SKM-1 (cell line): ENCODE results near the gene UBQLN1.
"Not testable (repeated sequence)": the region's sequence is repeated elsewhere in the genome, so short reads cannot be mapped to it uniquely, and the experiment has no call there.

ENCODE experiments used
- DNase-seq: peaks from one replicate; lab custom pipeline; 2025; ENCODE audit not compliant: unreplicated experiment; lab: John Stamatoyannopoulos, UW

Gene UBQLN1

DNA sequence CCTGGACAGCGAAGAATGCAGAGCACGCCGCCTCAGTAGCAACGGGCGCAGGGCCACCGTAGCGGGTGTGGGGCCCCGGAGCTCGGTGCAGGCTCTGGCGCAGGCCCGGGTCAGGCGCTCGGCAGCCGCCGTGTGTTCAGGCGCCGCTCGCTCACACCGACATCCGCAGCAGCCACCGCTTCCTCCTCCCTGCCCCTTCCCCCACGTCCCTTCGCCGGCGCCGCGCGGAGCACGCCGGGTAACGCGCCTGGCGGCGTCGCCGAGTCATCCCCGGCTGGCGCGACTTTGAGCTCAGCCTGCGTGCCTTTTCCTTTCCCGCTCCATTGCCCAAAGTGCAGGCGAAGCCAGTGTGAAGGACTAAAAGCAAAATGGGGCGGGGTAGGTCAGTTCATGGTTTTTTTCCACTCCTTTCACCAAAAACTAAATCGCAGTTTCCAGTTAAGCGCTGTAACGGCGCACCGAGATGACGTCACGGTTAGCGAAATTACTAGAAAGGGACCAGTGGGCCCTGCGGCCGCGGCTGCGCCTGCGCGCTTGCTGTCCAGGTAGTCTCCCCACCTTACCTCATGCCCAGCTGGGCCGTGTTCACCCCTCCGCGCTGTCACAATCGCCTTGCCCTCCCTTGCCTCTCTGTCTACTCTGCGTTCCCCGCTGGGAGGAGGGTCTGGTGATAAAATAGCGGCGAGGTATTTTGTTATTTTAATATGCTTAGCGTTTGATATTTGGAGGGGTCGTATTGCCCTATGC is at the start of gene UBQLN1:
TSS of gene UBQLN1 (minus strand) at position 191 of the 747 bp plus-strand sequence. CDS start 279 bp downstream, outside the sequence.
- DNase-seq: peak; percentile 64

DNA sequence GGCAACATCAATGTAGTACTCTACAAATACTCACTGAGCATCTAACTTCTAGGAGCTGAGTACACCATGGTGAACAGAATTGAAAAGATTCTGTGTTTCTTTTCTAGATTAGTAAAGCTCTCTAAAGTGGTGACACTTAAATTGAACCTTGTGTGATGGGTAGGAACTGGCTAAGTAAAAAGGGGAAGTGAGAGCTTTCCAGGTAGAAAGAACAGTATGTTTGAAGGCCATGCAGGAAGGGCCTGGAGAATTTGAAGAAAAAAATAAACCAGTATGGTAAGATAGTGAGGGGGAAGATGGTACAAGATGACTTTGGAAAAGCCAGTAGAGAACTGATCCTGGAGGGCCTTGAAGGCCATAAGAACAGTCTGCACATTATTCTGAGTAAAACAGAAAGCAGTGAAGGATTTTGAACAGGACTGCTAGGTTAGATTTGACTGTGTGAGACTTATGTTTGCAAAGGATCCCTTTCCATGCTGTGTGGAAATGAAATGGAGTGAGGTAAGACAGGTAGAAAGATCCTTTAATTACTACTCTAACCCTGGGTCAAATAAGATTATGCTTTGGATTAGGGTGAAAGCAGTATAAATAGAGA is 46.7 kb upstream of the UBQLN1 start:
- DNase-seq: no peak

GRCh38 chr9:83749706-83750105 is 41.9 kb upstream of the UBQLN1 start:
- DNase-seq: no peak

- DNase-seq: no peak
These were observed 36.4 kb upstream of the UBQLN1 start for GRCh38 chr9:83744206-83744605.

GRCh38 chr9:83733739-83734138 is 26.0 kb upstream of the UBQLN1 start:
- no peak for DNase-seq

- DNase-seq: not testable (repeated sequence)
These were observed 21.0 kb upstream of the UBQLN1 start for GRCh38 chr9:83728591-83729368.

- no peak for DNase-seq
These were observed 16.7 kb upstream of the UBQLN1 start for GRCh38 chr9:83724436-83724835.

DNA sequence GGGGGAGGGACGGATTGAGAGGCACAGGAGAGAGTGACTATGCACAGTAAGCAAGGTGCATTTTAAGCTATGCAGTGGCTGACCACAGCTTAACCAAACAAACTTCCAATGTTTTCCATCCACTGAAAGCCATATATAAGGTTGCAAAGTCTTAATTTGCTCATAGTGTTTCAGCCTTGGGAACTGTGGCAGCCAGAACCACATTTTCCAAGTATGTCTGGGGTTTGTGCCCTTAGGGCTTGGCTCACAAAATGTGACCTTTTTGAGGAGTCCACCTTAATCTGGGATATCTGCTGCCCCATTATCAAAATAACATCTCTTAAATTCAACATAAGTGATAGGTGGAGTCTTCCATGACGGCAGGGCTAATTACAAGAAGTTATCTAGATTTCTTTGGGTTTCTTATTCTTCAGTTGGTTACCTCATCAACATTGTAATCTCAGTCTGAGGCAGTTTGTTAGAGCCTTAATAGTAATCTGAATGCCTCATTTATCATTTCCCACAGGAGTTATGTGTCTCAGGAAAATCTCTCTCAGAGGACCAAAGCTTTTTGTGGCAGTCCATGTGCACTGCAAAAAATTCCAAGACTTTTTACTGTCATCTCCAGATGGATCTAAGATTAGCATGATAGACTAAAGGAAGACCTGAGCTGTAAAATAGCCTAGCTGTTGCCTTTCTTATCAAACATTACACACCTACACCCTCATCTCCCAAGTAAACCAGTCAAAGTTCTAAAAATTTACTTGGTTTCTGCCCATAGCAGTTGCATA is 15.2 kb upstream of the UBQLN1 start:
- no peak for DNase-seq

DNA sequence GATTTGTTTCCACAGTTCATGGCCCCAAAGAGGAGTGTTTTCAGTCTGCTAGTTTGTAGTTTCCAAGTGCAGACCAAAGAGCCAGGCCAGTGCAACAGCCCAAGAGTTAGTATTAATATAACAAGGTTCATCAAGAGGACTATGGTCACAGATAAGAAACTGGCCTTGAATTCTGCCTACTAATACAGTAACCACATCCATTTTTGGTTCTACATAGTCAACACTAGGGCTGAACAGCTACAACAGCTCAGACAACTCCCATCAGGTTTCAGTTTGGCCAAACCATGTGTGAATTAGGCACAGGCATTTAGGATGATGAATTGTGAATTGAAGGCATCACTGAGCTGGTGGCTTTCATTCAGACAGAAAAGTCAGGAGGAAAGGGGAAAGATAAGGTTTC is 13.8 kb upstream of the UBQLN1 start:
- DNase-seq: no peak

DNA sequence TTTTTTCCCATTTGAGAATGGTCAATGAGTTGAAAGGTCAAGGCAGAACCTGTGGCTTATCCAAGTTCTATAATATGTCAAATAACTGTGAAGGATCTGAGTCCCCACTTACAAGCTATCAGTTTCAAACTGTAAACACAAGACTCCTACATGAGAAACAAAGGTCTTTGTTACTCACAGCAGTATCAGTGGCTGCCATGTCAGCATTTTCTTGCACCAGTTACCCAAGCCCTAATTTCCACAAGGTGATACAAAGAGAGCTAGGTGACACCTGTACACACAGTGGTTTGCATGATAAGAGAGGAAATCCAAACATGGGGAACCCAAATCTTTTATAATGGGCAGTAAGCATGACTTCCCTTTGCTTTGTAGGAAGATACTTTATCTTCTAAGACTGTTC is 8.0 kb upstream of the UBQLN1 start:
- DNase-seq: no peak

DNA sequence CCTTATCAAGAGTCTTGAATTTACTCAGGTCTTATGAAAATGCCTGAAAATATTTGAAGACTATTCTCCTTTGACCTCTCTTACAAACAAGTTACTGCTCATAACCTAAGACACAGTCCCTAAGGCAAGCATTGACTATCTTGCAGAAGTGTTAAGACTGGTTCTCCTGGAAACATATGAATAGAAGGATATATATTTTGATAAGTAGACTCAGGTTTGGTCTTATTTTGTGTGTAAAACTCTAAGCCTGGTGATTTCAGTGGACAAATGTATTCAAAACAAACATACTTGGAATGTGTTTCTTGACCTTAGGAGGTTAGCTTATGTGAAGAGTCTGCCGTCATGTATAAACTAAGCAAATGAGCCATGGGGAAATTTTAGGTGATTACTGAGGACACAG is 7.5 kb upstream of the UBQLN1 start:
- DNase-seq: no peak

DNA sequence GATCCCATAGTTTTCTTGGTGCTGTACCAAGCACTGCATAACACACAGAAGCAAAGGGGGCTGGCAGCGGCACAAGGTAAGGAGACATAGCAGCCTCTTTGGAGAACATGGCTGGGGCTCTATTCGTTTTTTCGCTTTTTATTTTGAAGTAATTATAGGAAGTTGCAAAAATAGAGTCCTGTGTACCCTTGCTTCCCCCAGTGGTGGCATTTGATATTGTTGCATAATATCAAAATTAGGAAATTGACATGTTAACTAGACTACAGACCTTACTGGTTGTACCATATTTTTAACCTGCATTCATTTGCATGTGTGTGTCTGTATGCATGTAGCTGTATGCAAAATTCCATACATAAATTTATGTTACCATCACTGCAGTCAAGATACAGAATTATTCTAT is 6.6 kb upstream of the UBQLN1 start:
- DNase-seq: no peak

GRCh38 chr9:83708515-83709158 is 879 bp upstream of the UBQLN1 start:
- no peak for DNase-seq

DNA sequence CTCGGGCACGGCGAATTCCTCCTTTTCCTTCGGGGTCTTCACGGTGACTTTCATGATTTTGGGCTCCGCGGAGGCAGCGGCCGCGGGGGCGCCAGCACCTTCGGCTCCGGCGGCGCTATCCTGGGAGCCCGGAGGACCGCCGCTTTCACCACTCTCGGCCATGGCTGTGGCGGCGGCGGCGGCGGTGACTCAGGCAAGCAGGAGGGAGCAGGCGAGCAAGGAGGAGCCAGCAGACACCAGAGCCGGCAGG is 315 bp downstream of the UBQLN1 start:
- no peak for DNase-seq

DNA sequence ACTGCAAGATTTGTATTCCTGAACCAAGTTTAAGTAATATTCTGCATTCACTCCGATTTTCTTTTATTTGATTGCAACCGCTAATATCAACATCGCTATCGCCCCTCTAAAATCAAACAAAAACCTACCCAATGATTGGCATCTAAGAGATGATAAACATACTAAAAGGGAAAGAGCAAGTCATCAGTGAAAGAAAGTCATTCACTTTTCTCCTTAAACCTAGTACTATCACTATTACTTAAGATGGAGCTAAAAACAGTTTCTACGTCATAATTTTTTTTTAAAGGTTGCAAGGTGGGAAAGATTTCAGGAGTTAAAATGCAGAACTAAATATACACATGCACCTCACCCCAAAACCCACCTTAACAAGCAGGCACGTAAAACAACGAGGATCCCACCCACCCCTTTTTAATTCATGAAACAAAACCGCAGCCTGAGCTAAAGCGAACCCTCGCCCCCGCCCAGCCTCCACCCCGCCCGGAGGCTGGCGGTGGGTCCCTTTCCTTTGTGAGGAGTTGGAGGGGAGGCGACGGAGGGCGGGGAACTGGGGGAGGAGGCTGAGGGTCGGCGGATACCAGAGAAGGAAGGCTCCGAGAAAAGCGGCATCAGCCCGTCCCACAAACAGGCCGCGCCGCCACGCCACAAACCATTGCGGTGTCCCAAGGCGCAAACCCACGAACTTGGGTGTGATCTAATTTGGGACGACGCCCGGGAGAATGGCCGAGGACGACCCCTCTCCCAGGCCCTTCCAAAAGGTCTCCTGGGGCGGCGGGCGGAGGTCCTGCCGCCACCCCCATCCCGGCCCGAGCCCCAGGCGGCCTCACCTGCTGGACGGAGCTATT is 861 bp downstream of the UBQLN1 start:
- no peak for DNase-seq

- DNase-seq: not testable (repeated sequence)
These were observed 2.5 kb downstream of the UBQLN1 start for GRCh38 chr9:83705219-83705651.

DNA sequence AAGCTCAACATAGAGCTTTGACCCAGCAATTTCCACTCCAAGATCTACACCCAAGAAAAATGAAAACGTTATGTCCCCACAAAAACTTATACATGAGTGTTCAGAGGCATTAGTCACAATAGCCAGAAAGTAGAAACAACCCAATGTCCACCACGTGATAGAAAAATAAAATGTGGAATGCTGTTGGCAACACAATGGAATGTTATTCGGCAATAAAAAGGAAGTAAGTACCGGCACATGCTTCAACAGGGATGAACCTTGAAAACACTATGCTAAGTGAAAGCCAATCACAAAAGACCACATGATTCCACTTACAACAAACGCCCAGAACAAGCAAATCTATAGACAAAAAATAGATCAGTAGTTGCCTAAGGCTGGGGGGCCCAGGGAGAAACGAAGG is 6.0 kb downstream of the UBQLN1 start:
- DNase-seq: no peak

DNA sequence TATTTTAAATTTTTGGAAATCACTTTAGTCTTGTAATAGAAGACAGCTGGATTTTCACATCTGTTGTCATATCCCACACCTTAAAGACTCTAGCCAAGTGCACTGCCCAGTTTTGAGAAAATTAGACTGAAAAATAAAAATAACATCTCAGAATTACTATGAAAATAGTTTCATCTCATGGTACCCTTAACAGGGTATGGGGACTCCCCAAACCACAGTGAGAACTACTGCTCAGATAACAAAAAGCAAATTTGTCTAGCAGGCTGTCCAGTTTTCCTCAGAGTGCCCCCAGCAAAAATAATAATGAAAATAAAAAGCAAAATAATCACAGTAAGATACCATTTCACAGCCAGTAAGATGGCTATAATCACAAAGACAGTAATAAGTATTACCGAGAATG is 6.5 kb downstream of the UBQLN1 start:
- no peak for DNase-seq

DNA sequence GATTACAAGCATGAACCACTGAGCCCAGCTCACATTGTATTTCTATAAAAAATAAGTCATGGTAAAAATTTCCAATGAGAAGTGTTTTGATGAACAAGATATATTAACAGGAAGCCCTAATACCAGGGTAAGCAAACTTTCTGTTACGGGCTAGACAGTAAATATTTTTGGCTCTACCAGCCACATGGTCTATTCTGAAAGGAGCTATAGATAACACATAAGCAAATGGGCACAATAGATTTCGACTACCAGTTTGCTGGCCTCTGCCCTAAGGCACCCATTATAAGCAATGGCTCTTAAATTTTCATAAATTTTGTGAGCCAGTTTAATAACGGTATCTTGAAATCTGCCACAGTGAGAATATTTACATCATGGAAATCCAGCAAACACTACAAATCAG is 8.1 kb downstream of the UBQLN1 start:
- no peak for DNase-seq

GRCh38 chr9:83698976-83699585 is 8.7 kb downstream of the UBQLN1 start:
- no peak for DNase-seq
